ENCODE data around the gene PALD1.

DNA sequence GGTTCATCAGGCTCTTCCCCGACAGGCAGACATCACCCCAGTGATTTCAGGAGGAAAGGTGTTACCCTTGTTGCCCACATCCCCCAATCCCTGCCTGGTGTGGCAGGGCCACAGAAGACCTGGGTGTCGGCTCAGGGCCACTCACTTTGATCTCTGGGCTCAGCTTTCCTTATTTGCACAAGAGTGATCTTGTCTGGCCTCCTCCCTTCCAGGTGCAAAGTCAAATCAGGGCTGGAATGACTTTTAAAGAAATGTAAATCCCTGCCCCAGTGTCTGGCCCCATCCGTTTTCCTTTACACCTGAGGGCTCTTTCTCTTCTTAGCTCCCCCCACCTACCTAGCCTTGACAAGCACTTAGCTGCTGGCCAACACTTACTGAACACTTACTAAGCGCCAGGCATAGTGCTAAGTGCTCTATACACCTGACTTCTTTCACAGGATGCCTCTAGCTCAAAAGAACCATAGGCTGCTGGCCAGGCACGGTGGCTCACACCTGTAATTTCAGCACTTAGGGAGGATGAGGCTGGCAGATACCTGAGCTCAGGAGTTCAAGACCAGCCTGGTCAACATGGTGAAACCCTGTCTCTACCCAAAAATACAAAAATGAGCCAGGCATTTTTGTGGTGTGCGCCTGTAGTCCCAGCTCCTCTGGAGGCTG lies 36.1 kb upstream of the PALD1 start:
- TF ChIP-seq, protein P1, sequence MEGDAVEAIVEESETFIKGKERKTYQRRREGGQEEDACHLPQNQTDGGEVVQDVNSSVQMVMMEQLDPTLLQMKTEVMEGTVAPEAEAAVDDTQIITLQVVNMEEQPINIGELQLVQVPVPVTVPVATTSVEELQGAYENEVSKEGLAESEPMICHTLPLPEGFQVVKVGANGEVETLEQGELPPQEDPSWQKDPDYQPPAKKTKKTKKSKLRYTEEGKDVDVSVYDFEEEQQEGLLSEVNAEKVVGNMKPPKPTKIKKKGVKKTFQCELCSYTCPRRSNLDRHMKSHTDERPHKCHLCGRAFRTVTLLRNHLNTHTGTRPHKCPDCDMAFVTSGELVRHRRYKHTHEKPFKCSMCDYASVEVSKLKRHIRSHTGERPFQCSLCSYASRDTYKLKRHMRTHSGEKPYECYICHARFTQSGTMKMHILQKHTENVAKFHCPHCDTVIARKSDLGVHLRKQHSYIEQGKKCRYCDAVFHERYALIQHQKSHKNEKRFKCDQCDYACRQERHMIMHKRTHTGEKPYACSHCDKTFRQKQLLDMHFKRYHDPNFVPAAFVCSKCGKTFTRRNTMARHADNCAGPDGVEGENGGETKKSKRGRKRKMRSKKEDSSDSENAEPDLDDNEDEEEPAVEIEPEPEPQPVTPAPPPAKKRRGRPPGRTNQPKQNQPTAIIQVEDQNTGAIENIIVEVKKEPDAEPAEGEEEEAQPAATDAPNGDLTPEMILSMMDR (IDR thresholded peaks at IDR 0.05): no peak
- TF ChIP-seq EP300 (IDR thresholded peaks at IDR 0.05): no peak

Measured in upper lobe of left lung (tissue), 4 donors.